COLO668 (cell line): Measurements from ENCODE around the gene STX18.
"Not testable (repeated sequence)": the region's sequence is repeated elsewhere in the genome, so short reads cannot be mapped to it uniquely, and the experiment has no call there.

Experiments used
- DNase-seq: peaks from one replicate; lab custom pipeline; 2025; ENCODE audit not compliant: unreplicated experiment; lab: John Stamatoyannopoulos, UW

Gene STX18

DNA sequence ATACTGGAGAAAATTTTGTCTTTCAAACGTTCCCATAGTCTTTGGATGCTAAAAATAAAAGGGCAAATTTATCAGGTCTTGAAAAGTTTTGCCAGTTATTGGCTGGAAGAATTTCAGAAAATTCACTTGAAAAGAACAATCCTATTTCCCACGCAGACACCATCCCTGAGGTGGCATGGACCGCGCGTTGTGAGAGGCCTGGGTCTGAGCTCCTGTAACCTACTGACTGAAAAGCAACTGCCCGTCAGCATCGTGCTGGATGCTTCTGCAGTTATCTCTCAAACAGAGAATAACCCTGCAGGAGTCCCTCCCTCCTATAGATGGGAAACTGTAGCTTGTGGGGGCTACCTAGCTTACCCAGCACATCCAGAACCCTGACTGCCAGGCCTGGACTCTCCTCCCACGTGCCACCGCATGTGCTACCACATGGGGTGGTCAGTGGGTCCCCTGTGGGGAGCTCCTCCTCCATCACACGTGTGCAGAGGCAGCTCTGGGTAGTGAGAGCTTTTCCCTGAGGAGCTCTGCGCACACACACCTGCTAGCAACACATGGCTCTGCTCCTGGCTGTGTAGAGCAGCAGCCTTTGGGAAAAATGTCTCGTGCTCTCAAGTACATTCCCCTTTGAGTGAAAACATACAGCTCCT lies 118.9 kb downstream of the STX18 start:
- DNase-seq = no peak

DNA sequence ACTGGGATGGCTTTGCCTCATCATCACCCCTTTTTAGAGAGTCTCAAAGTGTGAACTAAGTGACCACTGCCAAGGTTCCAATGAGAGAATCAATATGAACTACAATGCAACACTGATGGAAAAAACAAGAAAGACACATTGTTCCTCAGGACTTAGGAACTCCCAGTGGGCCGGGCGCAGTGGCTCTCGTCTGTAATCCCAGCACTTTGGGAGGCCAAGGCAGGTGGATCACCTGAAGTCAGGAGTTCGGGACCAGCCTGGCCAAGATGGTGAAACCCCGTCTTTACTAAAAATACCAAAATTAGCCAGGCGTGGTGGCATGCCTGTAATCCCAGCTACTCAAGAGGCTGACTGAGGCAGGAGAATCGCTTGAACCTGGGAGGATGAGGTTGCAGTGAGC lies 119.7 kb downstream of the STX18 start:
- not testable (repeated sequence) for DNase-seq

DNA sequence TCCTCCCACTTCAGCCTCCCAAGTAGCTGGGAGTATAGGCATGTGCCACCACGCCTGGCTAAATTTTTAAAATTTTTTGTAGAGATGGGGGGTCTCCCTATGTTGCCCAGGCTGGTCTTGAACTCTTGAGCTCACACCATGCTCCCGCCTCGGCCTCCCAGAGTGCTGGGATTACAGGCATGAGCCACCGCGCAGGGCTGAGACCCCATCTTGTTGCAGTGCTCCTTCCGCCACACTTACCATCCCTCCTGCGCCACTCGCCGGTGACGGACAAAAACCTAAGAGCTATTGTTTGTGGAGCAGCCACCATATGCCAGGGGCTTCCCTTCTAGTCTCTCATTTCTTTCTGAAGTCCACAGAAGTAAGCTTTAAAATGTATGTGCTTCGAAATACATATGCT lies 120.5 kb downstream of the STX18 start:
- no peak for DNase-seq

DNA sequence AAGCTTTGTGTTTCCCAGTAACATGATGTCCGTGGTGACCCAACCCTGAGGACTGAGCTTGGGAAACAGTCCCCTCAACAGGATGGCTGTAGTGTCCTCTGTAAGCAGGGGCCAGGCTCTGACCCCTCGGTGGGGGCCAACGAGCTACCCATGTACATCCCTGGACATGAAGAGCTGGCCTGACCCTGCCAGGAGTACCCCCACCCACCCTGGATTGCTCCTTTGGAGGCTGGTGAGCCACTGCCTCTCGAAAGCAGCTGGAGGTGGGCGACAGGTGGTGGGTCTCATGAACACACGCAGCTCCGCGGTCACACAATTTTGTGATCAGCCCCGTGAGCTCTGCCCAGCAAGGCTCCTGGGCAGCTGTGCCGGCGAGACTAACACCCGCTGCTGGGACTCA lies 121.4 kb downstream of the STX18 start:
- DNase-seq = no peak

DNA sequence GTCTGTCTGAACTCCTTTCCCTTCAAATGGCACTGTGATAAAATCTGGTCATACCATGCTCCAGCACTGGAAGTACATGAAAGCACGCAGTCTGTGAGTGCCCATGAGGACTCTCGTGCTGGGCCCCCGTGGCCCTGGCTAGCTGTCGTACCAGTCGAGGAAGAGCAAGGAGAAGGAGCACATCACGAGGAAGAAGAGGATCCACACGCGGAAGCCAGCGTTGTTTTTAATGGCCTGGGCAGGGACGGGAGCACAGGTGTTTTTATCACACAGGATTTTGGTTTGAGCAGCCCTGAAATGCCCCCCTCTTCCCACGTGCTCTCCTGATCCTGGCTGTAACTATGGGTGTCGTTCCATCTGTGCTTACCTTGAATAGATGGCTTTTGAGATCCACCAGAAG lies 122.0 kb downstream of the STX18 start:
- no peak for DNase-seq

DNA sequence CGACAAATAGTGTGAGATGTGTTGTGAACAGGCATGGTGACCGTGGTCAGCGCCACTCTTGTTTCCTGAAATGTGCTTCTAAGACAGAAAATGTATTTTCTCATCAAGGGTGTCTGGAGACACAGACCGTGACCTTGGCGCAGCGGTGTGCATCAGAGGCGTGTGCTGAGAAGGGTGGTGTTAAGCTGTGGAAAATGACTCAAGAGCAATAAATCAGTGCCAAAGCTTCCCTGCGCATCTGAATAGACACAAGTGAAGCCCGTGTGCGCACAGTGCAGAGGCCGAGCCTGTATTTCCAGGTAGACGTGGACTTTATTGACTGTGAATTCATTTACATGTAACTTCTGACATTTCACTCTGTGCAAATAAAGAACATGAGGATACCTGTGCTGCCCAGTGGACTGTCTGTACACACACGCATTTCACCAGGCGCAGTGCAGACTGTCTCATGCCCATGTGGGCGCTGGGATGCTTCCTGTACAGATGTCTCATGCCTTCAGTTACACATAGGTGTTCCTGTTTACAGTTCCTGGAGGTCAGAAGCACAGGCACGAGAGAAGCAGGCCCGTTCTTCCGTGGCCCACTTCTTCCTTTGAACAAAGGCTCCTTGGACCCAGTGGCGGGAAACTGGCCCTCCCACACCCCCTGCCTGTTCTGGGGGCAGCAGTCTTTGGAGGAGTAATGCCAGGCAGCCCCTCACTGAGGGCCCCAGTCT lies 123.0 kb downstream of the STX18 start:
- no peak for DNase-seq

DNA sequence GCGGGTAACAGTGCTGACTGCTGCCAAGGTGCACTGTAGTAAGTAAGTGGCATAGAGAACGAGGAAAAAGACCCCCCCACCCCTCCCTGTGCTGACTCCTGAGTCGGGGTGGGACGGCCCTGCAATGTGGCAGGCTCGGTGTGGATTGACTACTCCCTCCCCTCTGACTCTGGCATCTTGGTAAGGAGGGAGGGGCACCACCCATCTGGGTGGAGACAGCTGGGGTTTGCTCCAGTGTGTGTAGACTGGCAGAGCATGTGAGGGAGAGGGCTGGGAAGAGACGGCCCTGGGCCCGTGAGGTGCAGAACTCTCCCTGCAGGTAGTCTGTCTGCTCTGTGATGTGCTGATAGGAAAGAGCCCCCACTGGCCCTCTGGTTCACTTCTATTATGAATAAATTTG lies 124.0 kb downstream of the STX18 start:
- DNase-seq = no peak

DNA sequence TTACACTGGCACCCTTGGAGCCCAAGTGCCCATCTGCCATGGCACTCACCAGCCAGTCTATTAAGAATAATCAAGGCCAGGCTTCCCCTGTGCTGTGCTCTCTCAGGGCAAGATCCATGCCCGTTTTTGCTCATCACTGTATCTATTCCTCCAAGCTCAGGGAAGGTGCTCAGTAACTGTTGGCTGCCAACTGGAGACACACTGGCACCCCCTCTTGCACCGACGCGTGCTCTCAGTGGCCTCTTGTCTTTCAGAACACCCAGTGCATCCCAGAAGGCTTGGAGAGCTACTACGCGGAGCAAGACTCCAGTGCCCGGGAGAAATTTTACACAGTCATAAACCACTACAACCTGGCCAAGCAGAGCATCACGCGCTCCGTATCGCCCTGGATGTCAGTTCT lies 124.9 kb downstream of the STX18 start:
- no peak for DNase-seq

DNA sequence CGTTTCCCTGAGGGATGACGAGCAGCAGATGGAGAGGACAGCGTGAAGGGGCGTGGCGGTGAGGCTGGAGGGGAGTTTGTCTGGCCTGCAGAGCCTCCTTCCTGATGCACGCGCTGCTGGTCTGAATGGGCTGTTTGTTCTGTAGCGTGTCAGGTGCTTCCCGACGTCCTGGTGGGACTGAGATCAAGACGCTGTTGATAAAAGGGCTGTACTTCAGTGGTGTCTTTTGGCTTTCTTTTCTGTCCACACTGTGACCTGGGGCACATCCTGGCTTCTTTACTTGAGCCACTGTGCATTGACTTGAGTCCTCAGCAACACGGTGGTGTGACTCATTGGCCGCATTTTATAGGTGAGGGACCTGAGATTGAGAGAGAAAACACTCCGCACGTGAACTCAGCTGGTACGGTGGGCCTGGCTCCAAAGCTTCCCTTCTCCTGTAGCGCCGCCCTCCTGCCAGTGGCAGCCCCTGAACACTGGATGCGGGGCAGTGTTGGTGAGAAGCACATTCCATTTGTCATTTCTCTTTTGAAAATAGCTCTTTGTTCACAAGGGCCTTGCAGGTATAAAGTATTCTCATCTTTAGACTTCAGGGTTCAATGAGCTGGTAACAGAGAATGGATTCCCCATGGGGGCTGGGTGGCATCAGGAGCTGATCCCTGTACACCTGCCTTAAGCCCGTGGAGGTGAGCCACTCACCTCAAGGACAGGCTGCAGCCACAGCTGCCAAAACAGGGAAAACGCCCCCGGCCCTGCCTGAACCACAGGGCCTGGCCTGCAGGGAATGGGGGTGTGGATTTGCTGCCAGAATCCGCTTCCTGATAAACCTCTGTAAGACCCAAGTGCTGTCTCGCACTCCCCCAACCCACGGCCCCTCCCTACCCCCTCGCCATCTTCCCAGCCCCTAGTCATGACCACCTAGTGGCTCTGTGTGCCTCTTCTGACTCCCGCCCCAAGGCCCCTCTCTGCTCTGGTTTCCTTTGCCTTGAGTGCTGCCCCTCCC lies 125.7 kb downstream of the STX18 start:
- DNase-seq = no peak

DNA sequence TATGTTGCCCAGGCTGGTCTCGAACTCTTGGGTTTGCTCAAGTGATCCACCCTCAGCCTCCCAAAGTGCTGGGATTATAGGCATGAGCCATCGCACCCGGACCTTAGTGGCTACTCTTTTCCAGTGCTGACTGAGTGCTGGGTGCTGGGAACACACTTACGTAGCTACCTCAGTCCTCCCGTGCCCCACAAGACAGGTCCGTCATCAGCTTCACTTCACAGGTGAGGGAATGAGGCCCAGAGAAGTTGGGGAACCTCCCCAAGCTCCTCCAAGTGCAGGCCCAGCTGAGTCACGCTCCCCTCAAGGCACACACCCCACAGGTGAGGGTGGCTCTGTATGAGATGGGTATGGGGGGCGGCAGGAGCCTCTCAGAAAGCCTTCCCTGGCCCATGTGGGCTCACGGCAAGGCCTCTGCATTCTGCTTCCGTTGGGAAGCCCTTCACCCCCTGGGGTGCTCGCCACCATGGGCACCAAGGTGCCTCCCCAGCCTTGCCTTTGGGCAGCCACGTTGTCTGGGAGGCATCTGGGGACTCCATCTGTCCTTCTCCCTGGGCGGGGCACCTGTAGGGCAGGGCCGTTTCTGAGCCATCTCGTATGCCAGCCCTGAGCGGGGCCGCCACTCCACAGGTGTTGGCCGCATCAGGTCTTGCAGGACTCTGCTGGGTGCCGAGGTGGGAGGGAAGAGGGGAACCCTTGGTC lies 126.6 kb downstream of the STX18 start:
- DNase-seq = no peak

DNA sequence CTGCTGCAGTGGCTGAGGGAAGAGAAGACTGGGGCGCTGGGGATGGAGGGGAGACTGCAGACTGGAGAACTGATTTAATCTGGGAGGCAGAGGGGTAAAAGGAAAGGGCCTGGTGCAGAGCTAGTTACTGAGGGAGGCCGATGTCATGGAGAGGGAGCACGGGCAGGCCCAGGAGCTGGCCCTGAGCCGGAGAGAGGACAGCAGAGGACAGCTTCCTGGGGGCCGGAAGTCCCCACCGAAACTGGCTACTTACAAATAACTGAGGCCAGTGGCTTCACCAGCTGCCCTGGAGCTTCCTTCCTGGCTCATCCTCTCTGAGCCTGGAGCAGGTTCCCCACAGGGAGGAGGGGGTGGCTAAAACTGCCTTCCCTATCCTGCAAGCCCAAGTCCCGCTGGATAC lies 128.0 kb downstream of the STX18 start:
- no peak for DNase-seq

DNA sequence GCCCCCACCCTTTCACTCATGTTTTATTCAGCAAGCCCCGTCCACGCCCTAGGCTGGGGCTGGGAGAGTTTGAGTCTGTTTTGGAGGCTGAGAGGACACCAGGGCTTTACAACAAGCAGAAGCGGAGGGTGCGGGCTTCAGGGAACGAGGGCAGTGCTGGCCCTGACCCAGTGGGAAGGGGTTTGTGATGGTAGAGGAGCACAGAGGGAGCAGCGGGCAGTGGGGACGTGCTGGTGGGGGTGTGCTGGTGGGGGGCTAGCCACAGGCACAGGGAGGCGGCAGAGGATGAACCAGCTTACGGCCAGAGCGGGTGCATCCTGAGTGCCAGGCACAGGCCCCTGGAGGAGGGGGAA lies 128.5 kb downstream of the STX18 start:
- no peak for DNase-seq

DNA sequence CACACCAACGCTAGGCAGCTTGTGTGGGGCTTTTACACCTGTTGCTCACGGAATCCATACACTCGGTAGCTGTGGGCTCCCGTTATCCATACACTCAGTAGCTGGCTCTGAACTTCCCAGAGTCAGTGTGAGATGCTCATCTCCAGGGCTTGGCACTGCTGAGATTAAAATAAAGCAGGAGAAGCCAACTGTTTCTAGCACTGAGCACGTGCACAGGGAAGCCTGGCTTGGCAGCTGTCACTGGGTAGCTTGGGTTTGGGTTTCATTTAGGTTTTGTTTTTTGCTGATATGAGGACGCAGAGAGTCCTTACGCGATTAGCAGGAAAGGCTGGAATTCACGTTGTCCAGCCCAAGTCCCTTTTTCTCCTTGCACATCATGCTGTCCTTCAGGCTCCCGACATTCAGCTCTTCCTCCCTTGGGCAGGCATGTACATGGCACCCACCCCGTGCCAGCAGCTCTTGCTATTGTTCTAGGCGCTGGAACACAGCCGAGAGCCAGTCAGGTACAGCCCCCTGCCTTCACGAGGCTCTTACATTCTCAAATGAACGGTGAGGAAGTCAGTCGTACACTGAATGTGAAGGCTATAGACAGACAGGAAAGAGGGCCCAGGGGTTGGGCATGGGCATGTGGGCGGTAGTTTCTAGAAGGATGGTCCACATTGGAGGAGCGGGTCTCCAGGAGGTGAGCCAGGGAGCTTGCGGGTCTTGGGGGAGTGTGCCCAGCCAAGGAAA lies 129.0 kb downstream of the STX18 start:
- no peak for DNase-seq

DNA sequence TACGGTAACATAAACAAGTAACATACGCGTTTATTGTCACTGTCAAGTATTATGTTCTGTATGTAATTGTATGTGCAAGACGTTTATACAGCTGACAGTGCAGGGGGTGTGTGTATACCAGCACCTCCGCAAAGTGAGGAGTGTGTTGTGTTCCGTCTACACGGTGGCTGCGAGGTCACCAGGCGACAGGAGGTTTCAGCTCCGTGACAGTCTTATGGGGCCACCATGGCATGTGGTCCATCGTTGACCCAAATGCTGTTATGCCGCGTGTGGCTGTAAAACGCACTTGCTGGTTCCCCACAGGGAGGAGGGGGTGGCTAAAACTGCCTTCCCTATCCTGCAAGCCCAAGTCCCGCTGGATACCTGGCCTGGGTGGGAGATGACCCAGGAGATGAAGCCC lies 129.9 kb downstream of the STX18 start:
- no peak for DNase-seq

DNA sequence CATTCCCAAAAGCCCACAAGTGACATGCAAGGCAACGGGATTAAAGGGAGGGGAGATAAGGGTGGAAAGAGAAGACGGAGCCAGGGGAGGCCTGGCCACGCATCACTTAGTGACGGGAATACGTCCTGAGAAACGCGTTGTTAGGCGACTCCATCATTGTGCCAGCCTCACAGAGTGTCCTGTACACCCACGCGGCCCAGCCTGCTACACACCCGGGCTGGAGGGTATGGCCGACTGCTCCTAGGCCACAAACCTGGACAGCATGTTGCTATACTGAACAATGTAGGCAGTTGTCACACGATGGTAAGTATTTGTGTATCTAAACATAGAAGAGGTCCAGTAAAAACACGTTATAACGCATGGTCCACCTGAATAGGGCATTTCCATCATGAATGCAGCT lies 131.6 kb downstream of the STX18 start:
- DNase-seq = no peak

DNA sequence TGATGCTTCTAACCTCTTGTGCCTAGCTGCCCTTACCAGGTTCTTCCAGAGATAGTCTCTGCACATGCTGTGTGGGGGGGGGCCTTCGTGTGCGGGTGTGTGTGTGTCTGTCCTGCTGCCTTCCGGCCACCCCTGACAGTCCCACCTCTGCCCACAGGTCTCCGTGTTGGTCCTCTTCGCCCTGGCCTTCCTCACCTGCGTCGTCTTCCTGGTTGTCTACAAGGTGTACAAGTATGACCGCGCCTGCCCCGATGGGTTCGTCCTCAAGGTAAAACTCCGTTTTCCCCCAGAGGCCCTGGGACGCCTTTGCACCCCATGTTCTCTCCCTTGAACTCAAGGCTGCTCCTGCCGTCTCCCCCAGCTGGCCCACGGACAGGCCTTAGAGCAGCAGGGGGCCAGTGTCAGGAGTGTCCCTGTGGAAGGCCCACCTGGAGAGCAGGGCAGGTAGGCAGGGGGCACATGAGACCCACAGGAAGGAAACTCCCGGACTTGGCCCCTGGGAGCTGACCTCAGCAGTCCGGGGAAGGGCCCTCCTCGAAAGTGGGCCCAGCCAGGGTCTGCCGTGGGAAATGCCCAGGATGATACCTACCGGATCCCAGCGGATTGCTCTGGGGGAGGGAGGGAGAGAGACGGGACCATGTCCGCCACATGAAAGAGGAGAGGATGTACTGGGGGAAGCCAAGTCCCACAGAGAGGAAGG lies 132.3 kb downstream of the STX18 start:
- DNase-seq = no peak

DNA sequence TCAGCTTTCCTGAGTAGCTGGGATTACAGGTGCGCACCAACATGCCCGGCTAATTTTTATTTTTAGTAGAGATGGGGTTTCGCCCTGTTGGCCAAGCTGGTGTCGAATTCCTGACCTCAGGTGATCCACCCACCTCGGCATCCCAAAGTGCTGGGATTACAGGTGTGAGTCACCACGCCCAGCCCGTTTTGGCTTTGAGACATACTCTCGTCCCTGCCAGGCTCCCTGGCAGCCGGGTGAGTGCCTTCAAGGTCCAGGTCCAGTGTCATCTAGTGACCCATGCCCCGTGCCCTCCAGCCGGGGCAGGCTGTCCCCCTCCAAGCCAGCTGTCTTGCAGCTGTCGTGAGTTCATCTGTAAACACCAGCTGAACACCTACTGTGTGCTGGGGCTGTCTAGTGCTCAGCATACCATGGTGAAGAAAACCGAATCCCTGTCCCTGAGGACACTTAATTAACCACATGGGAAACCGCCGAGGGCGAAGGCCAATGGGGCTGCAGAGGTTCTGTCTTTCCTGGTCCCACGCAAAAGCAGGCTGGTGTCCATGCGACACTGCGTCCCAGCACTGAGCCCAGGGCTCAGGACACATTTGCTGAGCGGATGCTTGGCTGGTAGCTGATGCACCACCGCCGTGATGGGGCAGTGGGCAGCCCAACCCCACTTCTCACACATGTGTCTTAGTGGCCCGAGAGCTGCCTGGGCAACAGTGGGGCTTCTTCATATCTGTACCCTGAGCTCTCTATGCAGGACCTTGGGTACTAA lies 133.1 kb downstream of the STX18 start:
- DNase-seq = no peak

DNA sequence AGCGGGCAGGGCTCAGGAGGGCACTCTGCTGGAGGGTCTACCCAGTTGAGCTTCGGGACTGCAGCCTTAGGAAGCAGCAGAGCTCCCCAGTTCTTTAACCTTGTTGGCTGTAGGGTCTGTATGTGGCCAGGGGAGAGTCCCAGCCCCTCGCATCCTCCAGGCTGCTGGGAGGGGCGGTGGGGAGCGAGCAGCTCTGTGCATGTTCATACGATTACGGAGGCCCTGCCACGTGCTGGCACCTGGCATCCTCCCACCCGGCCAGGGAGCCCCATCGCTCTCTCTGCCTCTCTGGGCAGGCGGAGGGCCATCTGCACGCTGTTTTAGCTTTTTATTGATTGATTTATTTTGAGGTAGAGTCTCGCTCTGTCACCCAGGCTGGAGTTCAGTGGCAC lies 133.7 kb downstream of the STX18 start:
- DNase-seq = peak; percentile 11
